CD4-positive, alpha-beta T cell (primary cell): ENCODE data around the gene STX18. TPM values are rescaled to one million over a fixed set of nuclear protein-coding genes. Genes with fewer than 3 reads are reported as not detected.

Source experiments
- ATAC-seq: fragments of 200-7000 bp; cut with Tn5 transposase; one replicate; pipeline ENCODE4 v1.10.0; 2022; ENCODE audit warnings: mild to moderate bottlenecking; ENCODE audit not compliant: poor library complexity
- CTCF ChIA-PET: fragments of 350-600 bp; sonication (Branson Sonifier 250); formaldehyde crosslinking; loops from one replicate; lab custom pipeline; 2021; ENCODE audit warnings: antibody characterized with exemption, inconsistent platforms; lab: Charles Lee
- POLR2A ChIA-PET: fragments of 350-600 bp; sonication (Branson Sonifier 250); formaldehyde crosslinking; loops from one replicate; lab custom pipeline; 2021; ENCODE audit warnings: antibody characterized with exemption, inconsistent platforms; lab: Charles Lee
- DNase-seq, 14 experiments: peaks; one replicate each; pipeline ENCODE4 v3.0.0-alpha.2; 2013 to 2020; ENCODE audit warnings: mixed read lengths in 2 of 14
- H3K27ac ChIP-seq, 2 donors: one replicate each; pipeline versions ENCODE4 v1.5.1 to v1.7.0; 2013; ENCODE audit warnings: low read length in 2 of 2, low read depth in 1 of 2, mild to moderate bottlenecking in 1 of 2
- H3K27me3 ChIP-seq, 2 experiments: 1 replicate in 1 of 2; 2 replicates in 1 of 2; pipeline versions ENCODE4 v1.6.1 to v1.7.0; 2013; ENCODE audit warnings: low read length in 2 of 2, control low read depth in 1 of 2, mild to moderate bottlenecking in 1 of 2, moderate library complexity in 1 of 2; ENCODE audit not compliant: insufficient read depth in 2 of 2, control insufficient read depth in 1 of 2
- H3K36me3 ChIP-seq: one replicate; pipeline ENCODE4 v1.6.1; 2013; ENCODE audit warnings: low read length, control low read depth; ENCODE audit not compliant: insufficient read depth
- H3K4me1 ChIP-seq: one replicate; pipeline ENCODE4 v1.6.1; 2013; ENCODE audit warnings: low read length, control low read depth; ENCODE audit not compliant: insufficient read depth
- H3K4me3 ChIP-seq: one replicate; pipeline ENCODE4 v1.5.1; 2013; ENCODE audit warnings: mild to moderate bottlenecking, low read length, moderate library complexity
- H3K9me3 ChIP-seq, 2 experiments: 1 replicate in 1 of 2; 2 replicates in 1 of 2; pipeline versions ENCODE4 v1.6.1 to v1.7.0; 2013; ENCODE audit warnings: low read length in 2 of 2, mild to moderate bottlenecking in 2 of 2, control low read depth in 1 of 2, moderate library complexity in 1 of 2; ENCODE audit not compliant: control insufficient read depth in 1 of 2, insufficient read depth in 1 of 2
- H3K27ac Mint-ChIP-seq: one replicate; pipeline ENCODE4 v1.8.0; 2020; ENCODE audit warnings: mixed read lengths
- H3K27me3 Mint-ChIP-seq: one replicate; pipeline ENCODE4 v1.8.0; 2021; ENCODE audit warnings: mixed read lengths
- H3K36me3 Mint-ChIP-seq: one replicate; pipeline ENCODE4 v1.8.0; 2021; ENCODE audit warnings: low read depth, mixed read lengths
- H3K4me1 Mint-ChIP-seq: one replicate; pipeline ENCODE4 v1.8.0; 2021; ENCODE audit warnings: low read depth, mixed read lengths
- H3K4me3 Mint-ChIP-seq: one replicate; pipeline ENCODE4 v1.8.0; 2020; ENCODE audit warnings: mild to moderate bottlenecking, mixed read lengths
- H3K9me3 Mint-ChIP-seq: one replicate; pipeline ENCODE4 v1.8.0; 2020; ENCODE audit warnings: mixed read lengths
- intact Hi-C, 2 experiments: fragments of 100-400 bp; cut with DNase I in 1 of 2; cut with micrococcal nuclease in 1 of 2; formaldehyde crosslinking; loops; one replicate each; pipeline versions ENCODE4 v1.15.1 to v1.9.0; 2023 to 2025; cut with DNase I, micrococcal nuclease
- total RNA-seq, 174 experiments: library from RNA in 2 of 174; stranded (reverse) in 2 of 174; gene quantifications; one replicate each; pipeline ENCODE4 v1.2.3 and lab custom pipeline; 2021 to 2026
- TF ChIP-seq, protein P1 (sequence below): fragments of 200-600 bp; IDR thresholded peaks from one replicate; pipeline ENCODE4 v1.8.0; 2022; ENCODE audit warnings: antibody characterized with exemption, mild to moderate bottlenecking

The STX18 gene
- total RNA-seq, 2 experiments from 2014 or later: 15.2 to 15.5 TPM

DNA sequence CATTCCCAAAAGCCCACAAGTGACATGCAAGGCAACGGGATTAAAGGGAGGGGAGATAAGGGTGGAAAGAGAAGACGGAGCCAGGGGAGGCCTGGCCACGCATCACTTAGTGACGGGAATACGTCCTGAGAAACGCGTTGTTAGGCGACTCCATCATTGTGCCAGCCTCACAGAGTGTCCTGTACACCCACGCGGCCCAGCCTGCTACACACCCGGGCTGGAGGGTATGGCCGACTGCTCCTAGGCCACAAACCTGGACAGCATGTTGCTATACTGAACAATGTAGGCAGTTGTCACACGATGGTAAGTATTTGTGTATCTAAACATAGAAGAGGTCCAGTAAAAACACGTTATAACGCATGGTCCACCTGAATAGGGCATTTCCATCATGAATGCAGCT is 131.6 kb downstream of the STX18 start:
- Histone ChIP-seq H3K9me3 (peaks cover 0 to 4% of the 10 kb centered on the region in 2 experiments), H3K4me1 (no peaks in the 10 kb centered on the region), H3K27ac (no peak overlapping the region), H3K27me3 (no peaks in the 10 kb centered on the region), H3K4me3 (no peak overlapping the region), H3K36me3 (no peaks in the 10 kb centered on the region)
- no peak for DNase-seq
- POLR2A ChIA-PET: no interaction called here
- CTCF ChIA-PET: no interaction called here
- Mint-ChIP-seq H3K4me3 (no peak overlapping the region), H3K27me3 (no peaks in the 10 kb centered on the region), H3K9me3 (no peaks in the 10 kb centered on the region), H3K4me1 (no peaks in the 10 kb centered on the region), H3K27ac (no peak overlapping the region), H3K36me3 (peaks cover 19% of the 10 kb centered on the region)
- no peak for ATAC-seq
- TF ChIP-seq, protein P1, sequence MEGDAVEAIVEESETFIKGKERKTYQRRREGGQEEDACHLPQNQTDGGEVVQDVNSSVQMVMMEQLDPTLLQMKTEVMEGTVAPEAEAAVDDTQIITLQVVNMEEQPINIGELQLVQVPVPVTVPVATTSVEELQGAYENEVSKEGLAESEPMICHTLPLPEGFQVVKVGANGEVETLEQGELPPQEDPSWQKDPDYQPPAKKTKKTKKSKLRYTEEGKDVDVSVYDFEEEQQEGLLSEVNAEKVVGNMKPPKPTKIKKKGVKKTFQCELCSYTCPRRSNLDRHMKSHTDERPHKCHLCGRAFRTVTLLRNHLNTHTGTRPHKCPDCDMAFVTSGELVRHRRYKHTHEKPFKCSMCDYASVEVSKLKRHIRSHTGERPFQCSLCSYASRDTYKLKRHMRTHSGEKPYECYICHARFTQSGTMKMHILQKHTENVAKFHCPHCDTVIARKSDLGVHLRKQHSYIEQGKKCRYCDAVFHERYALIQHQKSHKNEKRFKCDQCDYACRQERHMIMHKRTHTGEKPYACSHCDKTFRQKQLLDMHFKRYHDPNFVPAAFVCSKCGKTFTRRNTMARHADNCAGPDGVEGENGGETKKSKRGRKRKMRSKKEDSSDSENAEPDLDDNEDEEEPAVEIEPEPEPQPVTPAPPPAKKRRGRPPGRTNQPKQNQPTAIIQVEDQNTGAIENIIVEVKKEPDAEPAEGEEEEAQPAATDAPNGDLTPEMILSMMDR: no peak
- intact Hi-C loops: no loop called here

DNA sequence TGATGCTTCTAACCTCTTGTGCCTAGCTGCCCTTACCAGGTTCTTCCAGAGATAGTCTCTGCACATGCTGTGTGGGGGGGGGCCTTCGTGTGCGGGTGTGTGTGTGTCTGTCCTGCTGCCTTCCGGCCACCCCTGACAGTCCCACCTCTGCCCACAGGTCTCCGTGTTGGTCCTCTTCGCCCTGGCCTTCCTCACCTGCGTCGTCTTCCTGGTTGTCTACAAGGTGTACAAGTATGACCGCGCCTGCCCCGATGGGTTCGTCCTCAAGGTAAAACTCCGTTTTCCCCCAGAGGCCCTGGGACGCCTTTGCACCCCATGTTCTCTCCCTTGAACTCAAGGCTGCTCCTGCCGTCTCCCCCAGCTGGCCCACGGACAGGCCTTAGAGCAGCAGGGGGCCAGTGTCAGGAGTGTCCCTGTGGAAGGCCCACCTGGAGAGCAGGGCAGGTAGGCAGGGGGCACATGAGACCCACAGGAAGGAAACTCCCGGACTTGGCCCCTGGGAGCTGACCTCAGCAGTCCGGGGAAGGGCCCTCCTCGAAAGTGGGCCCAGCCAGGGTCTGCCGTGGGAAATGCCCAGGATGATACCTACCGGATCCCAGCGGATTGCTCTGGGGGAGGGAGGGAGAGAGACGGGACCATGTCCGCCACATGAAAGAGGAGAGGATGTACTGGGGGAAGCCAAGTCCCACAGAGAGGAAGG is 132.3 kb downstream of the STX18 start:
- DNase-seq: no peak
- Histone ChIP-seq H3K27ac (no peak overlapping the region), H3K27me3 (no peaks in the 10 kb centered on the region), H3K36me3 (no peaks in the 10 kb centered on the region), H3K4me3 (no peak overlapping the region), H3K4me1 (no peaks in the 10 kb centered on the region), H3K9me3 (no peaks in the 10 kb centered on the region)
- TF ChIP-seq, protein P1: no peak
- ChIA-PET CTCF (no interaction called here), POLR2A (no interaction called here)
- H3K36me3 Mint-ChIP-seq: peaks cover 16% of the 10 kb centered on the region
- no peaks in the 10 kb centered on the region for H3K27me3 Mint-ChIP-seq
- no peak overlapping the region for H3K27ac Mint-ChIP-seq
- intact Hi-C loops: no loop called here
- no peaks in the 10 kb centered on the region for H3K9me3 Mint-ChIP-seq
- H3K4me3 Mint-ChIP-seq: no peak overlapping the region
- H3K4me1 Mint-ChIP-seq: no peaks in the 10 kb centered on the region
- no peak for ATAC-seq

DNA sequence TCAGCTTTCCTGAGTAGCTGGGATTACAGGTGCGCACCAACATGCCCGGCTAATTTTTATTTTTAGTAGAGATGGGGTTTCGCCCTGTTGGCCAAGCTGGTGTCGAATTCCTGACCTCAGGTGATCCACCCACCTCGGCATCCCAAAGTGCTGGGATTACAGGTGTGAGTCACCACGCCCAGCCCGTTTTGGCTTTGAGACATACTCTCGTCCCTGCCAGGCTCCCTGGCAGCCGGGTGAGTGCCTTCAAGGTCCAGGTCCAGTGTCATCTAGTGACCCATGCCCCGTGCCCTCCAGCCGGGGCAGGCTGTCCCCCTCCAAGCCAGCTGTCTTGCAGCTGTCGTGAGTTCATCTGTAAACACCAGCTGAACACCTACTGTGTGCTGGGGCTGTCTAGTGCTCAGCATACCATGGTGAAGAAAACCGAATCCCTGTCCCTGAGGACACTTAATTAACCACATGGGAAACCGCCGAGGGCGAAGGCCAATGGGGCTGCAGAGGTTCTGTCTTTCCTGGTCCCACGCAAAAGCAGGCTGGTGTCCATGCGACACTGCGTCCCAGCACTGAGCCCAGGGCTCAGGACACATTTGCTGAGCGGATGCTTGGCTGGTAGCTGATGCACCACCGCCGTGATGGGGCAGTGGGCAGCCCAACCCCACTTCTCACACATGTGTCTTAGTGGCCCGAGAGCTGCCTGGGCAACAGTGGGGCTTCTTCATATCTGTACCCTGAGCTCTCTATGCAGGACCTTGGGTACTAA is 133.1 kb downstream of the STX18 start:
- Histone ChIP-seq H3K4me1 (no peaks in the 10 kb centered on the region), H3K4me3 (no peak overlapping the region), H3K9me3 (no peaks in the 10 kb centered on the region), H3K27ac (no peak overlapping the region), H3K27me3 (no peaks in the 10 kb centered on the region), H3K36me3 (no peaks in the 10 kb centered on the region)
- Mint-ChIP-seq H3K9me3 (no peaks in the 10 kb centered on the region), H3K4me3 (no peak overlapping the region), H3K27ac (no peak overlapping the region), H3K4me1 (no peaks in the 10 kb centered on the region), H3K27me3 (no peaks in the 10 kb centered on the region), H3K36me3 (peaks cover 16% of the 10 kb centered on the region)
- POLR2A ChIA-PET: no interaction called here
- DNase-seq (no peak), ATAC-seq (no peak)
- CTCF ChIA-PET: no interaction called here
- TF ChIP-seq, protein P1: no peak
- intact Hi-C loops: no loop called here
